Hematopoietic multipotent progenitor cell treated with erythropoietin and hydrocortisone succinate and interleukin-3 and kit ligand, for 8 days (in vitro differentiated cells): ENCODE measurements around the gene ADAMTS3.

Experiments used
- DNase-seq: peaks from one replicate; pipeline ENCODE4 v3.0.0-alpha.2; 2015

The ADAMTS3 gene

DNA sequence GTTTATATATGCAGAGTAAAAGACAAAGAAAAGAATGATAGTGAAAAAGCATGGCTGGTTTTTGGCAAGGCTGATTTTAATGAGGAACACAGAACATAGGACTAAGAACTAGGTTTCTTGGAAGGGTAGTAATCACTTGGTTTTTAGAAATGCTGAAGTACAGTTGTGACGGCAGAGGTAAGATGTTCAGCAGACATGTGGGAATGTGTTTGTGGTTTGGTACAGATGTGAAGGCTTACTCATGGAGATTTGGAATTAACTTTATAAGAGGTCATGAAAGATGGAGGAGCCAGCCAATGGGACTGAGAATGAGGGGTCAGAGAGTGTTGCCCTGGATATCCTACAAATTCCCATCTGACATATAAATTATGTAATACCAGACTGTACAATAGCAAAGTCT lies 293.6 kb downstream of the ADAMTS3 start:
- no peak for DNase-seq

DNA sequence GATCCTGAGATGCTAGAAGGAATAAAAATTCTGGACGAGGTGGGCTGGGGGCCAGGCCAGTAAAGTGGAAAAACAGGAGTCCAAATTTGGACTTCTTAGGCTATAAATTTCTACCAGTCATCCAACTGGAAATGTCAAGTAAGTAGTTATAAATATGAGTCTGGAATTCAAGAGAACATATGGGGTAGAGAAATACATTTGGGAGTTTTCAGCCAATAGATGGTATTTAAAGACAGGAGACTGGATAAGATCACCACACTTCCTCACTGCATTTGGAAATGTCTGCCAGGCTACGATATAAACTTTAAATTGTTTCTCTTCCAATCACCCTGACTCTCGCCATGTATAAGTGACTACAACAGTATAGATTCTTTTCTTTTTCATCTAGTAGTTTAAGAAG lies 294.8 kb downstream of the ADAMTS3 start:
- DNase-seq, result no peak

DNA sequence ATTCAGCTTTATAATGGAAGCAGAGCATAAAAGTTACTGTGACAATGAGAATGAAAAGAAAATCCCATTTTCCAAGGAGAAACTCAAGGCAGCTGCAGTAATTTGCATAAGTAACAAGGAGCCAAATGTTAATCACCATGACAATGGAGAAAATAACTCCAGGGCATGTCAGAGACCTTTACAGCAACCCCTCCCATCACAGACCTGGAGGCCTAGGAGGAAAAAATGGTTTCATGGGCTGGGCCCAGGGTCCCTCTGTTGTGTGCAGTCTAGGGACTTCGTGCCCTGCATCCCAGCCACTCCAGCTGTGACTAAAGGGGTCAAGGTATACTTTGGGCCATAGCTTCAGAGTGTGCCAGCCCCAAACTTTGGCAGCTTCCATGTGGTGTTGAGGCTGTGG lies 313.8 kb downstream of the ADAMTS3 start:
- DNase-seq, result no peak

DNA sequence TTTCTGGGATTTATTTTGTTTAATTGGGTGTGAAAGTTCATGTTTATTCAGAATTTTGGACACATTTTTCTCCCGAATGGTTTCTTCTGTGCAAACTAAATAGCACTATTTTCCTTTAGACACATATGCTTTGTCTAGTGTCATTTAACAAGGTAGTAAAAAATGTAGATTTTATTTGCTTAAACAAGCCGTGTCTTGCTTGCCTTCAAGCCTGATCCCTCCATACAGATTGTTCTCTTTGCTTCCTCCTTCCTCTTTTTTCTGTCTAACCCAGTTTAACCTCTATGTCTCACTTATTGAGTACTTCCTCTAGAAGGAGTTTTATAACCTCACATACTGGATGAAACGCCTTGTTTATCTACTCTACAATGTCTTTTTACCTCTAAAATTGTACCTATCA lies 325.4 kb downstream of the ADAMTS3 start:
- DNase-seq, result no peak

- no peak for DNase-seq
These were observed 329.4 kb downstream of the ADAMTS3 start for GRCh38 chr4:72239487-72240116.
